Lower leg skin (tissue), 4 donors: ENCODE measurements around the gene DCUN1D5. TPM values are rescaled to one million over a fixed set of nuclear protein-coding genes. Genes with fewer than 3 reads are reported as not detected.

Experiments used
- DNase-seq, 2 donors: peaks; one replicate each; pipeline ENCODE4 v3.0.0-alpha.2; 2019; ENCODE audit warnings: low spot score in 2 of 2
- H3K4me3 ChIP-seq: fragments of 200-600 bp; sonication (generic); 2 replicates; pipeline ENCODE4 v1.5.1; 2017; ENCODE audit warnings: mild to moderate bottlenecking, low read depth; ENCODE audit not compliant: poor library complexity, severe bottlenecking
- POLR2A ChIP-seq, 2 donors: fragments of 450-650 bp; IDR thresholded peaks; one replicate each; pipeline ENCODE4 v1.6.1; 2016 to 2017; ENCODE audit warnings: antibody characterized with exemption in 2 of 2, mild to moderate bottlenecking in 1 of 2, moderate library complexity in 1 of 2
- WGBS, 2 donors: methylation state at CpG; one replicate each; pipeline ENCODE4 v1.1.5; 2018; 5-methylcytosine and 5-hydroxymethylcytosine counted together
- intact Hi-C: fragments of 100-400 bp; cut with DNase I; formaldehyde crosslinking; loops from one replicate; pipeline ENCODE4 v1.15.0; 2023; ENCODE audit warnings: low total_unique reads
- total RNA-seq, 4 donors: library from RNA; depleted of rRNA; stranded (reverse); fragments of >200 nt; gene quantifications; one replicate each; pipeline ENCODE4 v1.1.0, GENCODE V29; 2016
- TF ChIP-seq, protein P1 (sequence below), 3 donors: fragments of 450-650 bp; IDR thresholded peaks; one replicate each; pipeline ENCODE4 v1.5.1; 2016; ENCODE audit warnings: antibody characterized with exemption in 3 of 3, mild to moderate bottlenecking in 3 of 3, moderate library complexity in 2 of 3

DCUN1D5 gene
- total RNA-seq, 4 donors from 2014 or later = 31.8 to 64.5 (median 47.7) TPM

DNA sequence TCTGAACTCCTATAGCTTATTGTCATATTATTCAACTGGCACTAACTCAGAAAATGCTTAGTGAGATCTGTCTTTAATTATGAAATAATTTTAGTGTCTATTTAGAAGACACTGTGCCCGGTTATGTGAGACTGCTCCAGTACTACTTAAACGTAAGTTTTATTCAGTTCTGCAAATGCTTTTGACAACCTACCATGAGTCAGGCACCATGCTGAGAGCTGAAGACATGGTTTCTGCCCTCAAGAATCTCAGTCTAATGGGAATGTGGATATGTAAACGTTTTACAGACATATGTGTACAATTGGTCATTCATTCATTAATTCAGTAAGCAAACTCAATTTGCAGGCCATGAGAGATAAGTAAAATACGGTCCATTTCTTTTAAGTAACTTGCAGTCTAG is 40.0 kb downstream of the DCUN1D5 start:
- DNase-seq = no peak
- no peak overlapping the region for H3K4me3 ChIP-seq
- TF ChIP-seq POLR2A (IDR thresholded peaks at IDR 0.05) = no peak
- TF ChIP-seq, protein P1, sequence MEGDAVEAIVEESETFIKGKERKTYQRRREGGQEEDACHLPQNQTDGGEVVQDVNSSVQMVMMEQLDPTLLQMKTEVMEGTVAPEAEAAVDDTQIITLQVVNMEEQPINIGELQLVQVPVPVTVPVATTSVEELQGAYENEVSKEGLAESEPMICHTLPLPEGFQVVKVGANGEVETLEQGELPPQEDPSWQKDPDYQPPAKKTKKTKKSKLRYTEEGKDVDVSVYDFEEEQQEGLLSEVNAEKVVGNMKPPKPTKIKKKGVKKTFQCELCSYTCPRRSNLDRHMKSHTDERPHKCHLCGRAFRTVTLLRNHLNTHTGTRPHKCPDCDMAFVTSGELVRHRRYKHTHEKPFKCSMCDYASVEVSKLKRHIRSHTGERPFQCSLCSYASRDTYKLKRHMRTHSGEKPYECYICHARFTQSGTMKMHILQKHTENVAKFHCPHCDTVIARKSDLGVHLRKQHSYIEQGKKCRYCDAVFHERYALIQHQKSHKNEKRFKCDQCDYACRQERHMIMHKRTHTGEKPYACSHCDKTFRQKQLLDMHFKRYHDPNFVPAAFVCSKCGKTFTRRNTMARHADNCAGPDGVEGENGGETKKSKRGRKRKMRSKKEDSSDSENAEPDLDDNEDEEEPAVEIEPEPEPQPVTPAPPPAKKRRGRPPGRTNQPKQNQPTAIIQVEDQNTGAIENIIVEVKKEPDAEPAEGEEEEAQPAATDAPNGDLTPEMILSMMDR (IDR thresholded peaks at IDR 0.05) = no peak
- intact Hi-C loops = no loop called here
- 60 to 73% methylated on average over 4 of the region's 4 CpGs for WGBS, 2 donors

DNA sequence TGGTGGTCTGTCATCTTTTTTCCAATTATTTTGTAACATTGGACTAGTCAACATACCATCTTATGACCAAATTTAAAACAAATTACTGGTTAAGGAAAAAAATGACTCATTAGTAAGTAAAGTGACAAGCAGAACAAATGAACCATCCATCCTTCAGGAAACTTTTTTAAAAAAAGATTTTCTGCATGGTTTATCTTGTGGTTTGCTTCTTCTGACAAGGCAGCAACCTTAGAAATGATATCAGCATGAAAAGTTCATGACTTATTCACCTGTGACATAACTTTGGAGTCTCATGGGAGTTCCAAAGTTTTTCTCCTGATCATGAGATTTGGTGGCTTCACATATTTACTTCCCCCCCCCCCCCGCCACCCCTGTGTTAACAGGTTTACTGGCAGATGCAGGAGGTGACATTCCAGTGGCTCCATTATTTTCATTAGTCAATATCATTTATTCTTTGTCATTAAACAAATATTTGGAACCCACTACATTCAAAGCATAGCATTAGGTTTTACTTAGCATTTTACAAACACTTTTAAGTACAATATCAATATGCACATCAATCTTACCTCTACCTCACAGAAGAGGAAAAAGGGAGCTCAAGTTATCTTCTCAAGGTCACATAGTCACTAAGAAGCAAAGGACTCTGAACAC is 40.7 kb downstream of the DCUN1D5 start:
- DNase-seq = no peak
- TF ChIP-seq, protein P1 (IDR thresholded peaks at IDR 0.05) = no peak
- no peak for TF ChIP-seq POLR2A (IDR thresholded peaks at IDR 0.05)
- H3K4me3 ChIP-seq = no peak overlapping the region
- 93 to 100% methylated on average over 1 of the region's 1 CpG for WGBS, 2 donors
- intact Hi-C loops = no loop called here

DNA sequence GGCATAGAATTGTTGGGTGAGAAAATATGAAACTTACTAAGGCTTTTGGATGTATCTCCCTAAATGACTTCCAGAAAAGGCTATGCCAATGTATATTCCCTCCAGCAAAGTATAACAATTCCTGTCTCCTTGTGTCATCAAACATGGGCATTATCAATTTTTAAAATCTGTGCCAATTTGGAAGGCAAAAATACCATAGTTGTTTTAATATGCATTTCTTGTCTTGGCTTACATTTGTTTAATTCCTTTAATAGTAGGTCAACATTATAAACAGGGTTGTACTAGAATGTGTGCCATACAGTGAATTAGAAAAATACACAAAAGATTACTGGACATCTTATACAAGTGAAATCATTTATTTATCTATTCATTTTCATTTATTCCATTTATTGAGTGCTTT is 41.6 kb downstream of the DCUN1D5 start:
- no peak overlapping the region for H3K4me3 ChIP-seq
- TF ChIP-seq, protein P1 (IDR thresholded peaks at IDR 0.05) = no peak
- no peak for TF ChIP-seq POLR2A (IDR thresholded peaks at IDR 0.05)
- no peak for DNase-seq
- intact Hi-C loops = no loop called here

DNA sequence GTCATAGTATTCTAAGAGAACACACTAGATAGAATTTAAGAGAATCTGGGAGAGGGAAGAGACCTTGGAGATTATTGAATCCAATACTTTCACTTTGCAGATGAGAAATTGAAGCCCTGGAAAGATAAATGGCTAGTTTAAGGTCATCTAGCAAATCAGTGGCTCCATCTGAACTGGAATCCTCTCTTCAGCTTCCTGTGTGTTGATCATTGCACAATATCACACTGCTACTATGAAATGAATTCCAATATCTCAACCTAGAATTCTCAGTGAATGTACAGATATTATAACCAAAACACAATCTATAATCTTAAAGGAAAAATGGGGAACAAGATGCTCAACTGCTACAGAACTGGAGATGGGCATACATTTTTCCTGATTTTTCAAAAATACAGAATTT is 44.1 kb downstream of the DCUN1D5 start:
- intact Hi-C loops = no loop called here
- no peak for DNase-seq
- no peak overlapping the region for H3K4me3 ChIP-seq
- TF ChIP-seq POLR2A (IDR thresholded peaks at IDR 0.05) = no peak
- TF ChIP-seq, protein P1 (IDR thresholded peaks at IDR 0.05) = no peak

DNA sequence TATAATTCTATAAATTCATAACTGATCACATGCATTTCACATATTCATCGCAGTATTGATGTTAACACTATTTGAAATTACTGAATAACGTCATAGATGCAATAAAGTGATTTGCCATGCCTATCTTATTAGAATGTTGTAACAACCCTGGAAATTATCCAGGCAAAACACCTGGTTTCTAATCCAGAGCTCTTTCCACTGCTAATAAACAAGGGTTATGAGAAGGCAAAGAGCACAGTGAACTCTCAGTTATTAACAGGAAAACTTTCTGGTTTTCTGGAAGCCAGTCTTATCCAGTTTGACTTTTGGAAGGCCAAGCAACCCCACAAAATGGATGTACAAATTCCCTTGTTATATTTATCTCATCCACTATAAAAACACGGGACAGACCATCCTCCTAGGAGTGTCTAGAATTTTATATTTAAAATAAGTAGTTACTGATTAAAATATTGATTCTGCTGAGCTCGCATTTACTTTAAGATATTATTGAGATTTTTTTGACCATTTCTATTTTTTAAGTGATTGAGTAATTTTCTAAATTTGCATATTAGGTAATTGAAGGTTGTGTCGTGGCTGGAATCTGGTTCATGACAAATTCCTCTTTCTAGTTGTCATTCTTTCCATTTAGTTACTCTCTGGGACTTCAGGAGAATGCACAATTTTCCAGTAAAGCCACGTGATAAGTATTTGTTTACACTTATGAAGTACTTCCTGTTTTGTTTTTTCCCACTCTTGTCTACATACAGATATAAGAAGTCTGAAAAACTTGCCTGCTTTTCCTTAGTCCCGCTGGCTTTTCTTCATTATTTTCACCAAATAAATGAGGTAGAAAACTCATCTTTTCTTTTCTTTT is 47.9 kb downstream of the DCUN1D5 start:
- no peak for TF ChIP-seq POLR2A (IDR thresholded peaks at IDR 0.05)
- TF ChIP-seq, protein P1 (IDR thresholded peaks at IDR 0.05) = no peak
- intact Hi-C loops = no loop called here
- DNase-seq = no peak
- WGBS, 2 donors = 60 to 63% methylated on average over 7 of the region's 7 CpGs
- no peak overlapping the region for H3K4me3 ChIP-seq
